Activated CD4-positive, alpha-beta T cell treated with anti-CD3 and anti-CD28 coated beads for 1 hour (primary cell): ENCODE results near the gene PPFIA4.

Source experiments
- DNase-seq: peaks from one replicate; pipeline ENCODE4 v3.0.0-alpha.2; 2020

The PPFIA4 gene

GRCh38 chr1:203041351-203041932, 15.2 kb downstream of the PPFIA4 start:
- DNase-seq, result no peak

GRCh38 chr1:203043830-203044545, 17.7 kb downstream of the PPFIA4 start:
- no peak for DNase-seq

GRCh38 chr1:203044546-203045250, 18.4 kb downstream of the PPFIA4 start:
- DNase-seq, result no peak

- DNase-seq, result no peak
These were observed 19.0 kb downstream of the PPFIA4 start for GRCh38 chr1:203045336-203045735.

GRCh38 chr1:203045821-203046594, 19.7 kb downstream of the PPFIA4 start:
- no peak for DNase-seq

- DNase-seq, result no peak
These were observed 20.8 kb downstream of the PPFIA4 start for GRCh38 chr1:203046984-203047630.

GRCh38 chr1:203048086-203048485, 21.8 kb downstream of the PPFIA4 start:
- no peak for DNase-seq

GRCh38 chr1:203048555-203049051, 22.3 kb downstream of the PPFIA4 start:
- DNase-seq, result no peak

GRCh38 chr1:203049077-203049476, 22.8 kb downstream of the PPFIA4 start:
- DNase-seq, result no peak

- DNase-seq, result no peak
These were observed 23.4 kb downstream of the PPFIA4 start for GRCh38 chr1:203049576-203050180.

- no peak for DNase-seq
These were observed 24.5 kb downstream of the PPFIA4 start for GRCh38 chr1:203050826-203051225.

- DNase-seq, result no peak
These were observed 25.6 kb downstream of the PPFIA4 start for GRCh38 chr1:203051841-203052324.

- DNase-seq, result no peak
These were observed 26.3 kb downstream of the PPFIA4 start for GRCh38 chr1:203052601-203053000.

- DNase-seq, result no peak
These were observed 27.9 kb downstream of the PPFIA4 start for GRCh38 chr1:203054184-203054583.

- no peak for DNase-seq
These were observed 28.4 kb downstream of the PPFIA4 start for GRCh38 chr1:203054642-203055041.

GRCh38 chr1:203055161-203055799, 29.0 kb downstream of the PPFIA4 start:
- DNase-seq, result no peak

GRCh38 chr1:203056012-203056411, 29.7 kb downstream of the PPFIA4 start:
- no peak for DNase-seq

GRCh38 chr1:203056516-203056915, 30.2 kb downstream of the PPFIA4 start:
- DNase-seq, result no peak

GRCh38 chr1:203057911-203058675, 31.8 kb downstream of the PPFIA4 start:
- DNase-seq, result no peak

- DNase-seq, result no peak
These were observed 32.3 kb downstream of the PPFIA4 start for GRCh38 chr1:203058676-203058935.

GRCh38 chr1:203059485-203059884, 33.2 kb downstream of the PPFIA4 start:
- DNase-seq, result no peak
